Measurements from ENCODE around the gene FBXL4.

DNA sequence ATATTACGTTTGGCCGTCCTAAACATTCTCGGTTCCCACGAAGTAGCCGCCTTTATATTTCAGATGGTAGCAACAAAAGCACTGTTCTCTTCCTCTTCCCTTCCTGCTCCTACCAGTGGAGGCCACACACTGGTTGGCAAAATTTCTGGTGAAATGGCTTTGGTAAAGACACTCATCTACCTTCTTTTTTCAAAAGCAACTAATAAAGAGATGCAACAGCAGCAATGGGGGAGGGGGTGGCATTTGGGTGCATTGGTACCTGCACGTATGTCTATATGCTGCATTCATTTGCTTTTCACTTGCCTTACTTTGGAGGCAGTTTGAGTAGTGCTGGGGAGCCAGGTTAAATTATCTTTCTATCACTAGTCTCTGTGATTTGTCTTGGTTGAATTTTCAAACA, 107.4 kb downstream of the FBXL4 start:
- TF ChIP-seq, protein P1, sequence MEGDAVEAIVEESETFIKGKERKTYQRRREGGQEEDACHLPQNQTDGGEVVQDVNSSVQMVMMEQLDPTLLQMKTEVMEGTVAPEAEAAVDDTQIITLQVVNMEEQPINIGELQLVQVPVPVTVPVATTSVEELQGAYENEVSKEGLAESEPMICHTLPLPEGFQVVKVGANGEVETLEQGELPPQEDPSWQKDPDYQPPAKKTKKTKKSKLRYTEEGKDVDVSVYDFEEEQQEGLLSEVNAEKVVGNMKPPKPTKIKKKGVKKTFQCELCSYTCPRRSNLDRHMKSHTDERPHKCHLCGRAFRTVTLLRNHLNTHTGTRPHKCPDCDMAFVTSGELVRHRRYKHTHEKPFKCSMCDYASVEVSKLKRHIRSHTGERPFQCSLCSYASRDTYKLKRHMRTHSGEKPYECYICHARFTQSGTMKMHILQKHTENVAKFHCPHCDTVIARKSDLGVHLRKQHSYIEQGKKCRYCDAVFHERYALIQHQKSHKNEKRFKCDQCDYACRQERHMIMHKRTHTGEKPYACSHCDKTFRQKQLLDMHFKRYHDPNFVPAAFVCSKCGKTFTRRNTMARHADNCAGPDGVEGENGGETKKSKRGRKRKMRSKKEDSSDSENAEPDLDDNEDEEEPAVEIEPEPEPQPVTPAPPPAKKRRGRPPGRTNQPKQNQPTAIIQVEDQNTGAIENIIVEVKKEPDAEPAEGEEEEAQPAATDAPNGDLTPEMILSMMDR (IDR thresholded peaks at IDR 0.05; ENCODE audit: borderline replicate concordance, extremely low read depth, low read length, poor library complexity, severe bottlenecking): no peak
- no peak for TF ChIP-seq EZH2 (IDR thresholded peaks at IDR 0.05; ENCODE audit: borderline replicate concordance, low read depth, low read length, severe bottlenecking)

Measured in DND-41 (cell line).